NCI-H2107 (cell line): Measurements from ENCODE around the gene MARCHF4.

Experiments used
- DNase-seq: peaks from one replicate; lab custom pipeline; 2025; lab: John Stamatoyannopoulos, UW

MARCHF4 gene

GRCh38 chr2:216349366-216349765 lies 22.9 kb downstream of the MARCHF4 start:
- DNase-seq, result no peak

GRCh38 chr2:216348756-216349308 lies 23.5 kb downstream of the MARCHF4 start:
- no peak for DNase-seq

- DNase-seq, result no peak
These were observed 25.5 kb downstream of the MARCHF4 start for GRCh38 chr2:216346781-216347180.

- no peak for DNase-seq
These were observed 26.4 kb downstream of the MARCHF4 start for GRCh38 chr2:216345846-216346245.

GRCh38 chr2:216344950-216345300 lies 27.4 kb downstream of the MARCHF4 start:
- no peak for DNase-seq

- DNase-seq, result no peak
These were observed 27.9 kb downstream of the MARCHF4 start for GRCh38 chr2:216344206-216344949.

GRCh38 chr2:216343221-216343980 lies 28.9 kb downstream of the MARCHF4 start:
- DNase-seq, result no peak

GRCh38 chr2:216341121-216341520 lies 31.2 kb downstream of the MARCHF4 start:
- no peak for DNase-seq

- no peak for DNase-seq
These were observed 32.0 kb downstream of the MARCHF4 start for GRCh38 chr2:216340280-216340631.

- peak; percentile 77 for DNase-seq
These were observed 32.6 kb downstream of the MARCHF4 start for GRCh38 chr2:216339456-216340279.

GRCh38 chr2:216335252-216335651 lies 37.0 kb downstream of the MARCHF4 start:
- DNase-seq, result no peak

GRCh38 chr2:216328347-216328746 lies 43.9 kb downstream of the MARCHF4 start:
- no peak for DNase-seq

- no peak for DNase-seq
These were observed 44.8 kb downstream of the MARCHF4 start for GRCh38 chr2:216327447-216327935.
